ENCODE measurements around the gene CHST12. TPM values are rescaled to one million over a fixed set of nuclear protein-coding genes. Genes with fewer than 3 reads are reported as not detected.

Gene CHST12
- total and polyA plus RNA-seq, 10 of the 15 experiments (the other 5 are each of a cell fraction or from before 2014, with no cell fraction given): 0.05 to 14.2 (median 3.3) TPM

- no peak for TF ChIP-seq IRF3 (IDR thresholded peaks at IDR 0.05)
- peak; percentile 34; the same call in 1 of the 2 replicates for TF ChIP-seq STAT3 (IDR thresholded peaks at IDR 0.05; ENCODE audit: low read depth, low read length)
- peak; percentile 84 for TF ChIP-seq RB1 (IDR thresholded peaks at IDR 0.05; ENCODE audit: borderline replicate concordance)
- no peak for TF ChIP-seq ATF3 (IDR thresholded peaks at IDR 0.05; ENCODE audit: borderline replicate concordance, extremely low read depth, low read depth, low read length)
- TF ChIP-seq MXI1 (IDR thresholded peaks at IDR 0.05; ENCODE audit: low read depth, low read length): peak; percentile 93
- TF ChIP-seq PML (IDR thresholded peaks at IDR 0.05; ENCODE audit: low read length): peak; percentile 59; the same call in 1 of the 2 replicates
- TF ChIP-seq NFXL1 (IDR thresholded peaks at IDR 0.05; ENCODE audit: borderline replicate concordance): no peak
- peak; percentile 95 to 99 for TF ChIP-seq BHLHE40 (IDR thresholded peaks at IDR 0.05; ENCODE audit: borderline replicate concordance in 1 of 2, low read depth in 2 of 2, low read length in 1 of 2)
- TF ChIP-seq SIX5 (IDR thresholded peaks at IDR 0.05; ENCODE audit: low read depth, low read length, severe bottlenecking): peak; percentile 59
- TF ChIP-seq ASH2L (IDR thresholded peaks at IDR 0.05; ENCODE audit: borderline replicate concordance, low read depth): no peak
- TF ChIP-seq IRF4 (IDR thresholded peaks at IDR 0.05; ENCODE audit: low read depth, low read length): 0 out of 2 replicates have a peak, but pooled peaks have one; percentile 45
- peak; percentile 100 for TF ChIP-seq ATF7 (IDR thresholded peaks at IDR 0.05; ENCODE audit: low read depth)
- TF ChIP-seq ZSCAN29 (IDR thresholded peaks at IDR 0.05): no peak
- peak; percentile 94 for TF ChIP-seq E4F1 (IDR thresholded peaks at IDR 0.05; ENCODE audit: borderline replicate concordance, partially characterized antibody)
- peak; percentile 93 for TF ChIP-seq POLR2AphosphoS5 (IDR thresholded peaks at IDR 0.05; ENCODE audit: low read length)
- 0 out of 4 replicates have a peak, but pooled peaks of 1 of the 2 experiments have one; percentile 30 for TF ChIP-seq SRF (IDR thresholded peaks at IDR 0.05; ENCODE audit: low read depth in 2 of 2, low read length in 2 of 2)
- peak; percentile 54 for TF ChIP-seq RUNX3 (IDR thresholded peaks at IDR 0.05; ENCODE audit: low read length)
- peak; percentile 60; the same call in 1 of the 2 replicates for TF ChIP-seq TCF12 (IDR thresholded peaks at IDR 0.05; ENCODE audit: low read depth, low read length)
- TF ChIP-seq ZNF207 (IDR thresholded peaks at IDR 0.05; ENCODE audit: borderline replicate concordance): peak; percentile 100
- peak; percentile 98 for TF ChIP-seq CHD1 (IDR thresholded peaks at IDR 0.05; ENCODE audit: low read depth, low read length)
- TF ChIP-seq DPF2 (IDR thresholded peaks at IDR 0.05): peak; percentile 71
- peak; percentile 90 for TF ChIP-seq NBN (IDR thresholded peaks at IDR 0.05)
- peak; percentile 100 for TF ChIP-seq KLF5 (IDR thresholded peaks at IDR 0.05; ENCODE audit: partially characterized antibody)
- peak; percentile 100 for TF ChIP-seq RELB (IDR thresholded peaks at IDR 0.05; ENCODE audit: low read depth)
- TF ChIP-seq NR2C1 (IDR thresholded peaks at IDR 0.05): peak; percentile 38; the same call in 1 of the 2 replicates
- peak; percentile 99 for TF ChIP-seq FOXK2 (IDR thresholded peaks at IDR 0.05)
- peak; percentile 95 for TF ChIP-seq SREBF1 (IDR thresholded peaks at IDR 0.05; ENCODE audit: low read length)
These were observed 49.0 kb upstream of the CHST12 start, which contains the start of gene EIF3B (continued) for GRCh38 chr7:2354186-2354938.

All from GM12878 (cell line).